ENCODE measurements around the gene MUC7. TPM values are rescaled to one million over a fixed set of nuclear protein-coding genes. Genes with fewer than 3 reads are reported as not detected.

MUC7 gene
- total and polyA plus RNA-seq, 4 donors, result not detected

DNA sequence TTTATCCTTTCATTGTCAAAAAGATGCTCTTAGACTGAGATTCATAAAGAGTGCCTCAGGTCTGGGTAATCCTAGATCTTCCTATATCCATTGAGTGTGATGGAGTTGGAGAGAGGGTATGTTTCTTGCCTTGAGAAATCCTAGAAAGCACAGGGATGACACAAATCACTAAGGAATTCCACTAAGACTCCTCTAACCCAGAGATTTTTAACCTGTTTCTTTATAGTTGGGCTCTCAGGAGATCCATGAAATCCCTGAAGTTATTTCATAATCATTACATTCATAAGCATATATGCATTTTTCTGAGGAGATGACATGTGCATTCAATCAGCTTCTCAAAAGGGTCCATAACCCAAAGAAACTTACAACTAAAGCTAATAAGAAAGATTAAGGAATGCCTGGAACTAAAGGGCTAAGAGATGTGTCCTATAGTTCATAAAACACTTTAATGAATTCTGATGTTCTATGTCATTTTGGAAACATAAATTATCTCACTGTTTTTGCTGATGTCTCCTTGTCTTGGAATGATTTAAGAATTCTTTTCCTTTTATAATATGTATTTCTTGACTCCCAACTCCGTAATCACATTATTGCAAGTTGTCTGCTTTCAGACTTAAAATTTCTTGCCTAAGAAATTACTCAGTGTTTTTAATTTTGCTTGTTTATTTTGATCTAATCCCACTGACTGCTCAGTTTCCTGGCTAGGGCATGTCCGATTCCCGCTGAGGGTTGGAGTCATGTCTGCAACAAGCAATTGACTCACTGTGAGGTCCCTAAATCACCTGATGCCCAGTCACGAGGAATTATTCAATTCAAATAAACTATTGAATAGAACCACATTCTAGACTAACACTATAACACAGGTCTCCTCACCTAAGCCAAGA, 43.6 kb downstream of the MUC7 start:
- TF ChIP-seq, protein P1, sequence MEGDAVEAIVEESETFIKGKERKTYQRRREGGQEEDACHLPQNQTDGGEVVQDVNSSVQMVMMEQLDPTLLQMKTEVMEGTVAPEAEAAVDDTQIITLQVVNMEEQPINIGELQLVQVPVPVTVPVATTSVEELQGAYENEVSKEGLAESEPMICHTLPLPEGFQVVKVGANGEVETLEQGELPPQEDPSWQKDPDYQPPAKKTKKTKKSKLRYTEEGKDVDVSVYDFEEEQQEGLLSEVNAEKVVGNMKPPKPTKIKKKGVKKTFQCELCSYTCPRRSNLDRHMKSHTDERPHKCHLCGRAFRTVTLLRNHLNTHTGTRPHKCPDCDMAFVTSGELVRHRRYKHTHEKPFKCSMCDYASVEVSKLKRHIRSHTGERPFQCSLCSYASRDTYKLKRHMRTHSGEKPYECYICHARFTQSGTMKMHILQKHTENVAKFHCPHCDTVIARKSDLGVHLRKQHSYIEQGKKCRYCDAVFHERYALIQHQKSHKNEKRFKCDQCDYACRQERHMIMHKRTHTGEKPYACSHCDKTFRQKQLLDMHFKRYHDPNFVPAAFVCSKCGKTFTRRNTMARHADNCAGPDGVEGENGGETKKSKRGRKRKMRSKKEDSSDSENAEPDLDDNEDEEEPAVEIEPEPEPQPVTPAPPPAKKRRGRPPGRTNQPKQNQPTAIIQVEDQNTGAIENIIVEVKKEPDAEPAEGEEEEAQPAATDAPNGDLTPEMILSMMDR (IDR thresholded peaks at IDR 0.05; ENCODE audit: control extremely low read depth, extremely low read depth), result no peak
- H3K4me1 ChIP-seq (ENCODE audit: control insufficient read depth in 5 of 5, insufficient read depth in 5 of 5, low read length in 5 of 5), result no peaks in the 10 kb centered on the region
- no peaks in the 10 kb centered on the region for H3K27me3 ChIP-seq (ENCODE audit: control insufficient read depth in 3 of 3, insufficient read depth in 3 of 3, low read length in 2 of 3)
- no peaks in the 10 kb centered on the region for H3K9me3 ChIP-seq (ENCODE audit: control insufficient read depth in 4 of 4, insufficient read depth in 3 of 4, low read length in 3 of 4)
- no peak for DNase-seq
- WGBS, 2 donors, result 74 to 90% methylated on average over 4 of the region's 4 CpGs
- H3K4me3 ChIP-seq, result no peak overlapping the region
- H3K27ac ChIP-seq (ENCODE audit: low read depth in 1 of 2, low read length in 1 of 2), result no peak overlapping the region
- H3K9ac ChIP-seq (ENCODE audit: insufficient read depth in 1 of 2, low read length in 2 of 2), result no peak overlapping the region
- no peak for ATAC-seq (ENCODE audit: insufficient read depth, low FRiP score)
- H3K36me3 ChIP-seq (ENCODE audit: control insufficient read depth in 4 of 4, insufficient read depth in 4 of 4, low read length in 4 of 4), result no peaks in the 10 kb centered on the region

GRCh38 chr4:70518269-70518668, 46.3 kb downstream of the MUC7 start, which contains the start of gene AMTN:
AMTN (plus strand) TSS chr4:70518569; CDS start chr4:70518778, 209 bp downstream.
- H3K9ac ChIP-seq (ENCODE audit: insufficient read depth in 1 of 2, low read length in 2 of 2), result no peak within 1 kb of the TSS
- DNase-seq, result no peak
- H3K9me3 ChIP-seq (ENCODE audit: control insufficient read depth in 4 of 4, insufficient read depth in 3 of 4, low read length in 3 of 4), result no peaks in the 10 kb centered on the region
- TF ChIP-seq, protein P1 (IDR thresholded peaks at IDR 0.05; ENCODE audit: control extremely low read depth, extremely low read depth), result no peak
- no peak within 1 kb of the TSS for H3K4me3 ChIP-seq
- no peak within 1 kb of the TSS for H3K27ac ChIP-seq (ENCODE audit: low read depth in 1 of 2, low read length in 1 of 2)
- no peaks in the 10 kb centered on the region for H3K4me1 ChIP-seq (ENCODE audit: control insufficient read depth in 5 of 5, insufficient read depth in 5 of 5, low read length in 5 of 5)
- H3K36me3 ChIP-seq (ENCODE audit: control insufficient read depth in 4 of 4, insufficient read depth in 4 of 4, low read length in 4 of 4), result no peaks in the 10 kb centered on the region
- no peaks in the 10 kb centered on the region for H3K27me3 ChIP-seq (ENCODE audit: control insufficient read depth in 3 of 3, insufficient read depth in 3 of 3, low read length in 2 of 3)
- ATAC-seq (ENCODE audit: insufficient read depth, low FRiP score), result no peak
- WGBS, 2 donors, result 81 to 84% methylated on average over 2 of the region's 2 CpGs

GRCh38 chr4:70518716-70519115, 46.7 kb downstream of the MUC7 start:
- no peaks in the 10 kb centered on the region for H3K9me3 ChIP-seq (ENCODE audit: control insufficient read depth in 4 of 4, insufficient read depth in 3 of 4, low read length in 3 of 4)
- no peaks in the 10 kb centered on the region for H3K36me3 ChIP-seq (ENCODE audit: control insufficient read depth in 4 of 4, insufficient read depth in 4 of 4, low read length in 4 of 4)
- no peak for ATAC-seq (ENCODE audit: insufficient read depth, low FRiP score)
- H3K4me3 ChIP-seq, result no peak overlapping the region
- no peak overlapping the region for H3K27ac ChIP-seq (ENCODE audit: low read depth in 1 of 2, low read length in 1 of 2)
- DNase-seq, result no peak
- H3K4me1 ChIP-seq (ENCODE audit: control insufficient read depth in 5 of 5, insufficient read depth in 5 of 5, low read length in 5 of 5), result no peaks in the 10 kb centered on the region
- WGBS, 2 donors, result 51 to 73% methylated on average over 3 of the region's 3 CpGs
- TF ChIP-seq, protein P1 (IDR thresholded peaks at IDR 0.05; ENCODE audit: control extremely low read depth, extremely low read depth), result no peak
- no peaks in the 10 kb centered on the region for H3K27me3 ChIP-seq (ENCODE audit: control insufficient read depth in 3 of 3, insufficient read depth in 3 of 3, low read length in 2 of 3)
- H3K9ac ChIP-seq (ENCODE audit: insufficient read depth in 1 of 2, low read length in 2 of 2), result no peak overlapping the region
